PFSK-1 (cell line): ENCODE results near the gene PCGF6.

Source experiments
- FOXP2 ChIP-seq: optimal IDR thresholded peaks from 2 replicates; pipeline ENCODE3; 2011; ENCODE audit warnings: borderline replicate concordance, control low read depth, inconsistent platforms; ENCODE audit not compliant: insufficient read depth; ENCODE audit errors: extremely low read length, extremely low read depth
- POLR2AphosphoS5 ChIP-seq: IDR thresholded peaks from 2 replicates; pipeline ENCODE4 v1.6.1; 2012; ENCODE audit warnings: low read depth, mild to moderate bottlenecking, control low read depth, low read length, moderate library complexity
- SIN3A ChIP-seq: IDR thresholded peaks from 2 replicates; pipeline ENCODE4 v1.6.1; 2012; ENCODE audit warnings: mild to moderate bottlenecking, low read length, moderate library complexity, borderline replicate concordance; ENCODE audit not compliant: insufficient read depth
- TAF1 ChIP-seq: IDR thresholded peaks from 2 replicates; pipeline ENCODE4 v1.6.1; 2012; ENCODE audit warnings: low read length, control low read depth, borderline replicate concordance; ENCODE audit not compliant: insufficient read depth
- TF ChIP-seq, protein P1 (sequence below), 2 experiments: IDR thresholded peaks; 2 replicates each; pipeline versions ENCODE4 v1.6.1 to v1.8.0; 2011 to 2012; ENCODE audit warnings: low read depth in 2 of 2, low read length in 2 of 2, control low read depth in 1 of 2, inconsistent platforms in 1 of 2, mild to moderate bottlenecking in 1 of 2, moderate library complexity in 1 of 2; ENCODE audit not compliant: insufficient read depth in 1 of 2

PCGF6 gene

DNA sequence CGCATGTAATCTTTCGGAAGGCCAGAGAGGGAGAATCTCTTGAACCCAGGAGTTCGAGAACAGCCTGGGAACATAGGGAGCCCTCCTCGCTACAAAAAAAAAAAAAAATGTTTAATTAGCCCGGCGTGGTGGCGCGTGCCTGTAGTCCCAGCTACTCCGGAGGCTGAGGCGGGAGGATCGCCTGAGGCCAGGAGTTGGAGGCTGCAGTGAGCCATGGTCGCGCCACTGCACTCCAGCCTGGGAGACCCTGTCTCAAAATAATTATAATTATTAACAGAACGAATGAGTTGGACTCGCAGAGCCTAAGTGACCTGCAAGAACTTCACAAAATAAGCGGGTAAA, 794 bp downstream of the PCGF6 start:
- no peak for TF ChIP-seq SIN3A
- TF ChIP-seq FOXP2 = no peak
- TF ChIP-seq TAF1 = no peak
- TF ChIP-seq, protein P1, sequence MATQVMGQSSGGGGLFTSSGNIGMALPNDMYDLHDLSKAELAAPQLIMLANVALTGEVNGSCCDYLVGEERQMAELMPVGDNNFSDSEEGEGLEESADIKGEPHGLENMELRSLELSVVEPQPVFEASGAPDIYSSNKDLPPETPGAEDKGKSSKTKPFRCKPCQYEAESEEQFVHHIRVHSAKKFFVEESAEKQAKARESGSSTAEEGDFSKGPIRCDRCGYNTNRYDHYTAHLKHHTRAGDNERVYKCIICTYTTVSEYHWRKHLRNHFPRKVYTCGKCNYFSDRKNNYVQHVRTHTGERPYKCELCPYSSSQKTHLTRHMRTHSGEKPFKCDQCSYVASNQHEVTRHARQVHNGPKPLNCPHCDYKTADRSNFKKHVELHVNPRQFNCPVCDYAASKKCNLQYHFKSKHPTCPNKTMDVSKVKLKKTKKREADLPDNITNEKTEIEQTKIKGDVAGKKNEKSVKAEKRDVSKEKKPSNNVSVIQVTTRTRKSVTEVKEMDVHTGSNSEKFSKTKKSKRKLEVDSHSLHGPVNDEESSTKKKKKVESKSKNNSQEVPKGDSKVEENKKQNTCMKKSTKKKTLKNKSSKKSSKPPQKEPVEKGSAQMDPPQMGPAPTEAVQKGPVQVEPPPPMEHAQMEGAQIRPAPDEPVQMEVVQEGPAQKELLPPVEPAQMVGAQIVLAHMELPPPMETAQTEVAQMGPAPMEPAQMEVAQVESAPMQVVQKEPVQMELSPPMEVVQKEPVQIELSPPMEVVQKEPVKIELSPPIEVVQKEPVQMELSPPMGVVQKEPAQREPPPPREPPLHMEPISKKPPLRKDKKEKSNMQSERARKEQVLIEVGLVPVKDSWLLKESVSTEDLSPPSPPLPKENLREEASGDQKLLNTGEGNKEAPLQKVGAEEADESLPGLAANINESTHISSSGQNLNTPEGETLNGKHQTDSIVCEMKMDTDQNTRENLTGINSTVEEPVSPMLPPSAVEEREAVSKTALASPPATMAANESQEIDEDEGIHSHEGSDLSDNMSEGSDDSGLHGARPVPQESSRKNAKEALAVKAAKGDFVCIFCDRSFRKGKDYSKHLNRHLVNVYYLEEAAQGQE (IDR thresholded peaks at IDR 0.05; ENCODE audit: insufficient read depth in 1 of 2, low read depth in 2 of 2, low read length in 2 of 2) = no peak
- TF ChIP-seq POLR2AphosphoS5 = no peak

DNA sequence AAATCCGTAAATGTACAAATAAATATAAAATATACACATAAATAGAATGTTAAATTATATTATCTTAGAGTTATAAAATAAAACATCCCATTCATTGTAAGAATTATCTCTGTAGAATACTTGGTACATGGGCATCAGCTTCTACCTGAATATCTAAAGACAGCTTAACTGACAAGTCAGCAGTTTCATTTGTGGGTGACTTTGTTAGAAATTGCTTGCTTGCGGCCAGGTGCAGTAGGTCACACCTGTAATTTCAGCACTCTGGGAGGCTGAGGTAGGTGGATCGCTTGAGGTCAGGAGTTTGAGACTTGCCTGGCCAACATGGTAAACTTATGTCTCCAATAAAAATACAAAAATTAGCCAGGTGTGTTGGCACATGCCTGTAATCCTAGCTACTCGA, 14.6 kb downstream of the PCGF6 start:
- TF ChIP-seq, protein P1 (IDR thresholded peaks at IDR 0.05; ENCODE audit: insufficient read depth in 1 of 2, low read depth in 2 of 2, low read length in 2 of 2) = no peak
- TF ChIP-seq TAF1 = no peak
- TF ChIP-seq FOXP2 = no peak
- TF ChIP-seq SIN3A = no peak
- no peak for TF ChIP-seq POLR2AphosphoS5

DNA sequence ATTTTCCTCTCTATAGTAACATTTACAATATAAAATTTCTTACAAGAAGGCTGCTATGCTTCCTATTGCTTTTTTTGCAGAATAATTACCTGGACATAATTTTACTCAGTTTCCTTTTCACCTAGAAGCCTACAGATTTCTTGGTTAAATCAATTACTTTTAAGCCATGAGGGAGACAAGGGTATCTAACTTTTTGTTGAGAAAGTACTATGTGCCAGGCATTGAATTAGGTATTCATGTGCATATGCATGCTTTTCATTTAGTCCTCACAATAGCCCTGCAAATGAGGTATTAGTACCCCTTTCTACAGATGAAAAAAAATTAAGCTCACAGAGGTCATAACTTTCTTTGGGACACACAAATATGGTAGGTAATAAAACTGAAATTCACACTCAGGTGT, 16.4 kb downstream of the PCGF6 start:
- no peak for TF ChIP-seq POLR2AphosphoS5
- TF ChIP-seq TAF1 = no peak
- no peak for TF ChIP-seq FOXP2
- TF ChIP-seq SIN3A = no peak
- TF ChIP-seq, protein P1 (IDR thresholded peaks at IDR 0.05; ENCODE audit: insufficient read depth in 1 of 2, low read depth in 2 of 2, low read length in 2 of 2) = no peak

DNA sequence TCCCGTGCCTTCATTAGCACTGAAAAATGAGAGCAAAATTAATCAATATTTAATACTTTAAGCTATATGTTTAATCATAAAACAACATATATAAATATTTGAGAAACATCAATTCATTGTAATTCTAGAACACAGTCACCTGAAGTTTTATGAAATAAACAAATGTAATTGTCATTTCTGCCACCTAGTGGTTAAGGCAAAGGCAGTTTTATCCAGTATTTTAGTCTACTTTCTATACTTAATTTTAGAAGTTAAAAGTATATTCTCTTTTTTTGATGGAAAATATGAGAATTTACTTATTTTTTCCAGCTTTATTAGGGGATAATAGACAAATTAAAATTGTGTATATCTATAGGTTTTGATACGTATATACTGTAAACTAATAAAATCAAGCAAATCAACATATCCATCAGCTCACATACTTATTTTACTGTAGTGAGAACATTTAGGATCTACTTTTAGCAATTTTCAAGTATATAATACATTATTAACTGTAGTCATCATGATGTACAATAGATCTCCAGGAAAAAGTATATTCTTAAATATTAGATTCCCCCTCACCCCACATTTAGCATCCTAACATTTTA, 16.9 kb downstream of the PCGF6 start:
- TF ChIP-seq POLR2AphosphoS5 (no peak), TAF1 (no peak), FOXP2 (no peak), SIN3A (no peak)
- TF ChIP-seq, protein P1 (IDR thresholded peaks at IDR 0.05; ENCODE audit: insufficient read depth in 1 of 2, low read depth in 2 of 2, low read length in 2 of 2) = no peak

DNA sequence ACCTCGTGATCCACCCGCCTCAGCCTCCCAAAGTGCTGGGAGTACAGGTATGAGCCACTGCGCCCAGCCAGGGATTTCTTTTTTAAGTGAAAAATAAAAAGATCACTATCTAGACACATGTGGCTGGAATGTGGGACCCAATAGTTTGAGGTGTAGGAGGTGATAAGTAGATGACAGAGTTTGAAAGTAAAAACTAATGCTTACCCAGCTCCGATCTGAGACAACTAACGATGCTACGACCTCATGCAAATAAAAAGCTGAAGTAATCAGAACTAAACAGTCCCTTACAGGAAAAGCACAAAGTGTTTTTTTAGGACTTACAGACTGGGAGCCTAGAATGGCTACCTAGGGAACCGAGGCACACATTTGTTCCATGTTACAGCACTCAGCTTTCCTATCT, 23.0 kb downstream of the PCGF6 start:
- no peak for TF ChIP-seq SIN3A
- TF ChIP-seq FOXP2 = no peak
- TF ChIP-seq, protein P1 (IDR thresholded peaks at IDR 0.05; ENCODE audit: insufficient read depth in 1 of 2, low read depth in 2 of 2, low read length in 2 of 2) = no peak
- TF ChIP-seq POLR2AphosphoS5 = no peak
- no peak for TF ChIP-seq TAF1
